Astrocyte (in vitro differentiated cells and primary cell): ENCODE measurements around the gene ASB13. TPM values are rescaled to one million over a fixed set of nuclear protein-coding genes. Genes with fewer than 3 reads are reported as not detected.
A peak's percentile ranks its signal among the peaks of the same experiment; 100 is the strongest.

ENCODE experiments used
- DNase-seq: peaks from one replicate; pipeline ENCODE4 v3.0.0-alpha.2; 2010; ENCODE audit warnings: low read depth
- FAIRE-seq: peaks from 2 replicates; lab custom pipeline; 2011; peaks lifted over from hg19 to GRCh38; lab: Jason Lieb, UNC
- H2AFZ ChIP-seq: 2 replicates; pipeline ENCODE4 v1.6.0; 2012; ENCODE audit warnings: low read depth, low read length, inconsistent platforms
- H3K27ac ChIP-seq: 2 replicates; pipeline ENCODE4 v1.5.1; 2011; ENCODE audit warnings: low read depth, low read length, inconsistent platforms
- H3K27me3 ChIP-seq: 2 replicates; pipeline ENCODE4 v1.6.0; 2011; ENCODE audit warnings: low read length, inconsistent platforms; ENCODE audit not compliant: insufficient read depth
- H3K36me3 ChIP-seq: 2 replicates; pipeline ENCODE4 v1.5.1; 2011; ENCODE audit warnings: low read length, inconsistent platforms; ENCODE audit not compliant: insufficient read depth
- H3K4me1 ChIP-seq: 2 replicates; pipeline ENCODE4 v1.5.1; 2011; ENCODE audit warnings: low read length, inconsistent platforms; ENCODE audit not compliant: insufficient read depth
- H3K4me2 ChIP-seq: 2 replicates; pipeline ENCODE4 v1.6.0; 2012; ENCODE audit warnings: low read length, inconsistent platforms
- H3K4me3 ChIP-seq: 2 replicates; pipeline ENCODE4 v1.5.1; 2011; ENCODE audit warnings: low read depth, mild to moderate bottlenecking, low read length, inconsistent platforms; ENCODE audit not compliant: insufficient read depth
- H3K79me2 ChIP-seq: 2 replicates; pipeline ENCODE4 v1.6.0; 2012; ENCODE audit warnings: mild to moderate bottlenecking, low read length, inconsistent platforms; ENCODE audit not compliant: insufficient read depth
- H3K9ac ChIP-seq: 2 replicates; pipeline ENCODE4 v1.6.0; 2012; ENCODE audit warnings: mild to moderate bottlenecking, low read length, inconsistent platforms
- H3K9me3 ChIP-seq: 2 replicates; pipeline ENCODE4 v1.5.1; 2012; ENCODE audit warnings: low read depth, mild to moderate bottlenecking, low read length, inconsistent platforms; ENCODE audit not compliant: insufficient read depth
- H4K20me1 ChIP-seq: 2 replicates; pipeline ENCODE4 v1.6.0; 2012; ENCODE audit warnings: low read length, inconsistent platforms; ENCODE audit not compliant: insufficient read depth
- H3K27ac Mint-ChIP-seq: one replicate; pipeline ENCODE4 v1.8.0; 2021; ENCODE audit warnings: mild to moderate bottlenecking, mixed read lengths; ENCODE audit not compliant: unreplicated experiment
- H3K27me3 Mint-ChIP-seq: one replicate; pipeline ENCODE4 v1.8.0; 2021; ENCODE audit warnings: low read depth, mixed read lengths; ENCODE audit not compliant: unreplicated experiment
- H3K36me3 Mint-ChIP-seq: one replicate; pipeline ENCODE4 v1.8.0; 2021; ENCODE audit warnings: low read depth, mixed read lengths; ENCODE audit not compliant: unreplicated experiment
- H3K4me1 Mint-ChIP-seq: one replicate; pipeline ENCODE4 v1.8.0; 2021; ENCODE audit warnings: low read depth, mixed read lengths; ENCODE audit not compliant: unreplicated experiment
- H3K4me3 Mint-ChIP-seq: one replicate; pipeline ENCODE4 v1.8.0; 2021; ENCODE audit warnings: mild to moderate bottlenecking, moderate library complexity, mixed read lengths; ENCODE audit not compliant: unreplicated experiment
- H3K9me3 Mint-ChIP-seq: one replicate; pipeline ENCODE4 v1.8.0; 2021; ENCODE audit warnings: mild to moderate bottlenecking, mixed read lengths; ENCODE audit not compliant: unreplicated experiment
- CTCF ChIP-seq: IDR thresholded peaks from 2 replicates; pipeline ENCODE4 v1.5.1; 2011; ENCODE audit warnings: low read depth, mild to moderate bottlenecking, inconsistent platforms, low read length, moderate library complexity; ENCODE audit not compliant: insufficient read depth
- EZH2 ChIP-seq: IDR thresholded peaks from 2 replicates; pipeline ENCODE4 v1.6.1; 2012; ENCODE audit warnings: mild to moderate bottlenecking, low read length, inconsistent platforms; ENCODE audit not compliant: insufficient read depth
- total RNA-seq: library from RNA; stranded (reverse); gene quantifications from 2 replicates; pipeline ENCODE4 v1.2.1, GENCODE V29; 2021

ASB13 gene
- total RNA-seq, 1 donor from 2014 or later = 4.8 TPM

GRCh38 chr10:5659702-5660528 is 6.5 kb downstream of the ASB13 start:
- H3K4me3 ChIP-seq = no peak overlapping the region
- H3K4me3 Mint-ChIP-seq = no peak overlapping the region
- no peaks in the 10 kb centered on the region for H3K9me3 ChIP-seq
- peaks cover 12% of the 10 kb centered on the region for H4K20me1 ChIP-seq
- TF ChIP-seq EZH2 = no peak
- no peak for TF ChIP-seq CTCF
- no peak overlapping the region for H3K9ac ChIP-seq
- peaks cover 5% of the 10 kb centered on the region for H3K4me1 ChIP-seq
- H3K4me2 ChIP-seq = peak overlapping the region; percentile 22
- no peaks in the 10 kb centered on the region for H3K36me3 ChIP-seq
- no peaks in the 10 kb centered on the region for H3K36me3 Mint-ChIP-seq
- H3K27ac ChIP-seq = no peak overlapping the region
- no peak overlapping the region for H2AFZ ChIP-seq
- FAIRE-seq (peak; percentile 5), DNase-seq (peak; percentile 36)
- no peaks in the 10 kb centered on the region for H3K79me2 ChIP-seq
- H3K27me3 ChIP-seq = no peaks in the 10 kb centered on the region
- peaks cover 9% of the 10 kb centered on the region for H3K4me1 Mint-ChIP-seq
- H3K9me3 Mint-ChIP-seq = no peaks in the 10 kb centered on the region
- H3K27ac Mint-ChIP-seq = peak overlapping the region; percentile 83
- peaks cover 5% of the 10 kb centered on the region for H3K27me3 Mint-ChIP-seq

- Mint-ChIP-seq H3K9me3 (no peaks in the 10 kb centered on the region), H3K4me1 (peaks cover 9% of the 10 kb centered on the region), H3K36me3 (no peaks in the 10 kb centered on the region), H3K4me3 (no peak overlapping the region), H3K27me3 (peaks cover 5% of the 10 kb centered on the region), H3K27ac (peak overlapping the region; percentile 83)
- no peak overlapping the region for H2AFZ ChIP-seq
- H3K27ac ChIP-seq = no peak overlapping the region
- DNase-seq (no peak), FAIRE-seq (no peak)
- H4K20me1 ChIP-seq = peaks cover 12% of the 10 kb centered on the region
- H3K4me3 ChIP-seq = no peak overlapping the region
- H3K9ac ChIP-seq = no peak overlapping the region
- TF ChIP-seq CTCF (no peak), EZH2 (no peak)
- H3K4me1 ChIP-seq = peaks cover 5% of the 10 kb centered on the region
- no peak overlapping the region for H3K4me2 ChIP-seq
- H3K27me3 ChIP-seq = no peaks in the 10 kb centered on the region
- no peaks in the 10 kb centered on the region for H3K9me3 ChIP-seq
- H3K36me3 ChIP-seq = no peaks in the 10 kb centered on the region
- no peaks in the 10 kb centered on the region for H3K79me2 ChIP-seq
Observed at GRCh38 chr10:5658871-5659618, 7.3 kb downstream of the ASB13 start.
